ENCODE measurements around the gene LDB2.

The LDB2 gene

GRCh38 chr4:16843831-16844508 is 54.5 kb downstream of the LDB2 start:
- DNase-seq: no peak

GRCh38 chr4:16838226-16838875 is 60.1 kb downstream of the LDB2 start:
- DNase-seq: no peak

GRCh38 chr4:16837475-16837874 is 61.0 kb downstream of the LDB2 start:
- DNase-seq: no peak

GRCh38 chr4:16836324-16836723 is 62.1 kb downstream of the LDB2 start:
- no peak for DNase-seq

- DNase-seq: no peak
These were observed 62.7 kb downstream of the LDB2 start for GRCh38 chr4:16835597-16836247.

- DNase-seq: no peak
These were observed 63.6 kb downstream of the LDB2 start for GRCh38 chr4:16834814-16835213.

- DNase-seq: no peak
These were observed 64.7 kb downstream of the LDB2 start for GRCh38 chr4:16833722-16834121.

GRCh38 chr4:16830081-16830480 is 68.4 kb downstream of the LDB2 start:
- DNase-seq: no peak

GRCh38 chr4:16827794-16828724 is 70.4 kb downstream of the LDB2 start:
- no peak for DNase-seq

GRCh38 chr4:16827045-16827444 is 71.4 kb downstream of the LDB2 start:
- no peak for DNase-seq

GRCh38 chr4:16826406-16826910 is 72.0 kb downstream of the LDB2 start:
- no peak for DNase-seq

- DNase-seq: no peak
These were observed 74.1 kb downstream of the LDB2 start for GRCh38 chr4:16824278-16824806.

- DNase-seq: no peak
These were observed 78.1 kb downstream of the LDB2 start for GRCh38 chr4:16820329-16820728.

- no peak for DNase-seq
These were observed 78.8 kb downstream of the LDB2 start for GRCh38 chr4:16819652-16820051.

- no peak for DNase-seq
These were observed 80.4 kb downstream of the LDB2 start for GRCh38 chr4:16818005-16818404.

GRCh38 chr4:16817286-16817685 is 81.2 kb downstream of the LDB2 start:
- no peak for DNase-seq

GRCh38 chr4:16814361-16814760 is 84.1 kb downstream of the LDB2 start:
- DNase-seq: no peak

- DNase-seq: no peak
These were observed 86.4 kb downstream of the LDB2 start for GRCh38 chr4:16812041-16812440.

GRCh38 chr4:16809943-16810342 is 88.5 kb downstream of the LDB2 start:
- no peak for DNase-seq

- DNase-seq: no peak
These were observed 89.4 kb downstream of the LDB2 start for GRCh38 chr4:16809064-16809463.

- no peak for DNase-seq
These were observed 91.1 kb downstream of the LDB2 start for GRCh38 chr4:16807355-16807754.

GRCh38 chr4:16804581-16804980 is 93.9 kb downstream of the LDB2 start:
- no peak for DNase-seq

- DNase-seq: no peak
These were observed 96.4 kb downstream of the LDB2 start for GRCh38 chr4:16802044-16802443.
